Spleen (tissue), 7 donors: ENCODE results near the gene A2ML1.

Source experiments
- CTCF ChIP-seq, 11 experiments: fragments of 200-600 bp in 7 of 11; fragments of 450-650 bp in 4 of 11; sonication (generic) in 4 of 11; IDR thresholded peaks in 8 of 11; conservative IDR thresholded peaks in 3 of 11; 1 replicate in 7 of 11; 2 replicates in 4 of 11; pipeline versions ENCODE4 v1.4.0 to v1.8.0; 2016 to 2021; ENCODE audit warnings: antibody characterized with exemption in 11 of 11, inconsistent platforms in 4 of 11, mild to moderate bottlenecking in 1 of 11
- POLR2AphosphoS5 ChIP-seq, 3 donors: sonication (generic); formaldehyde crosslinking; IDR thresholded peaks; one replicate each; pipeline ENCODE4 v1.5.1; 2017; ENCODE audit warnings: antibody characterized with exemption in 3 of 3
- donor health status: DM: no; HTN: no; CAD: no; lungs with moderate emphysema.
- donor health status: DM: no; HTN: no; CAD: no.
- donor health status: DM: no; HTN: no; CAD: no.

DNA sequence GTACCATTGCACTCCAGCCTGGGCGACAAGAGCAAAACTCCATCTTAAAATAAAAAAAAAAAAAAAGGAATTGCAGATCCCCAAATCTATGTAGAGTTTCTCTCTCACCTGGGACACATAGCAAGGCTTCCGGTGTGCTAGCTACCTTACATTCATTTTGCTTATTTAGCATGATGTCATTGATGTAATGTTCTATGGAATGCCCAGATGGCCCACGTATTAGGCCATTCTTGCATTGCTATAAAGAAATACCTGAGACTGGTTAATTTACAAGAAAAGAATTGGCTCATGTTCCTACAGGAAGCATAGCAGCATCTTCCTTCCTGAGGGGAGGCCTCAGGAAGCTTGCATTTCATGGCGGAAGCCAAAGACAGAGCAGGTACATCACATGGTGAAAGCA lies 36.9 kb upstream of the A2ML1 start:
- TF ChIP-seq CTCF (IDR thresholded peaks at IDR 0.05 in 8 of 11, conservative IDR thresholded peaks at IDR 0.05 in 3 of 11) (no peak), POLR2AphosphoS5 (IDR thresholded peaks at IDR 0.05) (no peak)
